HAP-1 (cell line): ENCODE data around the gene FZD10.

ENCODE experiments used
- DNase-seq, 2 experiments: peaks; one replicate each; pipeline ENCODE4 v3.0.0-alpha.2; 2016 to 2020; ENCODE audit warnings: low spot score in 2 of 2
- H3K27me3 ChIP-seq: fragments of 250-450 bp; sonication (Bioruptor Pico); 2 replicates; pipeline ENCODE4 v1.5.1; 2020; ENCODE audit warnings: low read depth, mild to moderate bottlenecking, moderate library complexity
- H3K36me3 ChIP-seq: fragments of 250-450 bp; sonication (Bioruptor Pico); replicated peaks from 2 replicates; pipeline ENCODE4 v1.5.1; 2020; ENCODE audit warnings: mild to moderate bottlenecking
- H3K4me1 ChIP-seq: fragments of 250-450 bp; sonication (Bioruptor Pico); 2 replicates; pipeline ENCODE4 v1.5.1; 2020; ENCODE audit warnings: mild to moderate bottlenecking
- H3K4me3 ChIP-seq: fragments of 250-450 bp; sonication (Bioruptor Pico); 2 replicates; pipeline ENCODE4 v1.5.1; 2020; ENCODE audit warnings: mild to moderate bottlenecking, moderate library complexity
- H3K9me3 ChIP-seq: fragments of 250-450 bp; sonication (Bioruptor Pico); 2 replicates; pipeline ENCODE4 v1.5.1; 2020; ENCODE audit warnings: mild to moderate bottlenecking, moderate library complexity
- in situ Hi-C: fragments of 300-500 bp; cut with MboI; formaldehyde crosslinking; loops from 3 replicates; pipeline ENCODE4 v1.14.3; 2020; ENCODE audit warnings: low sequenced_read_pairs, inconsistent platforms, mixed read lengths

Gene FZD10

GRCh38 chr12:130205495-130205894 lies 43.2 kb downstream of the FZD10 start:
- Histone ChIP-seq H3K4me3 (no peak overlapping the region), H3K4me1 (no peaks in the 10 kb centered on the region), H3K36me3 (no peaks in the 10 kb centered on the region), H3K9me3 (no peaks in the 10 kb centered on the region), H3K27me3 (no peaks in the 10 kb centered on the region)
- DNase-seq = no peak
- in situ Hi-C loops = no loop called here

- H3K27me3 ChIP-seq = no peaks in the 10 kb centered on the region
- in situ Hi-C loops = no loop called here
- H3K4me1 ChIP-seq = no peaks in the 10 kb centered on the region
- DNase-seq = no peak
- H3K4me3 ChIP-seq = no peak overlapping the region
- no peaks in the 10 kb centered on the region for H3K36me3 ChIP-seq
- no peaks in the 10 kb centered on the region for H3K9me3 ChIP-seq
These were observed 50.2 kb downstream of the FZD10 start for GRCh38 chr12:130212384-130212989.

- Histone ChIP-seq H3K27me3 (no peaks in the 10 kb centered on the region), H3K9me3 (no peaks in the 10 kb centered on the region), H3K4me3 (no peak overlapping the region), H3K36me3 (no peaks in the 10 kb centered on the region), H3K4me1 (no peaks in the 10 kb centered on the region)
- no peak for DNase-seq
- in situ Hi-C loops = no loop called here
These were observed 51.0 kb downstream of the FZD10 start for GRCh38 chr12:130213249-130213648.

- no peak overlapping the region for H3K4me3 ChIP-seq
- H3K27me3 ChIP-seq = no peaks in the 10 kb centered on the region
- no peaks in the 10 kb centered on the region for H3K4me1 ChIP-seq
- DNase-seq = no peak
- H3K36me3 ChIP-seq = no peaks in the 10 kb centered on the region
- in situ Hi-C loops = no loop called here
- no peaks in the 10 kb centered on the region for H3K9me3 ChIP-seq
These were observed 52.6 kb downstream of the FZD10 start for GRCh38 chr12:130214686-130215395.
